Gastroesophageal sphincter (tissue), 4 donors: ENCODE measurements around the gene NPPA. TPM values are rescaled to one million over a fixed set of nuclear protein-coding genes. Genes with fewer than 3 reads are reported as not detected.

Experiments
- ATAC-seq: fragments of 150-250 bp; one replicate; pipeline ENCODE4 v1.9.1; 2016; ENCODE audit warnings: mild to moderate bottlenecking, moderate library complexity
- H3K27ac ChIP-seq, 4 donors: fragments of 200-600 bp; sonication (generic) in 3 of 4; 1 replicate in 3 of 4; 2 replicates in 1 of 4; pipeline ENCODE4 v1.5.1; 2016 to 2019
- H3K27me3 ChIP-seq: fragments of 200-600 bp; sonication (generic); one replicate; pipeline ENCODE4 v1.5.1; 2019
- H3K36me3 ChIP-seq, 2 donors: fragments of 200-600 bp; sonication (generic); one replicate each; pipeline ENCODE4 v1.5.1; 2019; ENCODE audit warnings: control low read depth in 1 of 2
- H3K4me1 ChIP-seq, 3 donors: fragments of 200-600 bp; sonication (generic); 1 replicate in 2 of 3; 2 replicates in 1 of 3; pipeline ENCODE4 v1.5.1; 2016 to 2019; ENCODE audit warnings: control low read depth in 2 of 3
- H3K4me3 ChIP-seq, 2 donors: fragments of 200-600 bp; sonication (generic); one replicate each; pipeline ENCODE4 v1.5.1; 2019; ENCODE audit warnings: mild to moderate bottlenecking in 1 of 2, moderate library complexity in 1 of 2
- H3K9me3 ChIP-seq, 3 donors: fragments of 200-600 bp; sonication (generic); one replicate each; pipeline ENCODE4 v1.5.1; 2017 to 2019; ENCODE audit warnings: control low read depth in 2 of 3
- EP300 ChIP-seq: sonication (generic); formaldehyde crosslinking; IDR thresholded peaks from one replicate; pipeline ENCODE4 v1.6.1; 2017; ENCODE audit warnings: antibody characterized with exemption, mild to moderate bottlenecking
- POLR2A ChIP-seq, 2 donors: fragments of 450-650 bp; IDR thresholded peaks; one replicate each; pipeline ENCODE4 v1.6.1; 2017; ENCODE audit warnings: antibody characterized with exemption in 2 of 2, mild to moderate bottlenecking in 2 of 2, moderate library complexity in 1 of 2
- POLR2AphosphoS5 ChIP-seq: sonication (generic); formaldehyde crosslinking; IDR thresholded peaks from one replicate; pipeline ENCODE4 v1.6.1; 2017; ENCODE audit warnings: antibody characterized with exemption
- WGBS, 2 donors: methylation state at CpG; one replicate each; pipeline ENCODE4 v1.1.5; 2018; ENCODE audit warnings: low coverage in 1 of 2; 5-methylcytosine and 5-hydroxymethylcytosine counted together
- total RNA-seq, 4 donors: library from RNA; depleted of rRNA; stranded (reverse); fragments of >200 nt; gene quantifications; one replicate each; pipeline ENCODE4 v1.1.0, GENCODE V29; 2016
- TF ChIP-seq, protein P1 (sequence below), 4 experiments: fragments of 200-600 bp in 2 of 4; fragments of 450-650 bp in 2 of 4; sonication (generic) in 1 of 4; IDR thresholded peaks; one replicate each; pipeline ENCODE4 v1.5.1; 2017 to 2019; ENCODE audit warnings: antibody characterized with exemption in 4 of 4, mild to moderate bottlenecking in 2 of 4, moderate library complexity in 2 of 4

Gene NPPA
- total RNA-seq, 4 donors from 2014 or later = 0.93 TPM; not detected in 3

DNA sequence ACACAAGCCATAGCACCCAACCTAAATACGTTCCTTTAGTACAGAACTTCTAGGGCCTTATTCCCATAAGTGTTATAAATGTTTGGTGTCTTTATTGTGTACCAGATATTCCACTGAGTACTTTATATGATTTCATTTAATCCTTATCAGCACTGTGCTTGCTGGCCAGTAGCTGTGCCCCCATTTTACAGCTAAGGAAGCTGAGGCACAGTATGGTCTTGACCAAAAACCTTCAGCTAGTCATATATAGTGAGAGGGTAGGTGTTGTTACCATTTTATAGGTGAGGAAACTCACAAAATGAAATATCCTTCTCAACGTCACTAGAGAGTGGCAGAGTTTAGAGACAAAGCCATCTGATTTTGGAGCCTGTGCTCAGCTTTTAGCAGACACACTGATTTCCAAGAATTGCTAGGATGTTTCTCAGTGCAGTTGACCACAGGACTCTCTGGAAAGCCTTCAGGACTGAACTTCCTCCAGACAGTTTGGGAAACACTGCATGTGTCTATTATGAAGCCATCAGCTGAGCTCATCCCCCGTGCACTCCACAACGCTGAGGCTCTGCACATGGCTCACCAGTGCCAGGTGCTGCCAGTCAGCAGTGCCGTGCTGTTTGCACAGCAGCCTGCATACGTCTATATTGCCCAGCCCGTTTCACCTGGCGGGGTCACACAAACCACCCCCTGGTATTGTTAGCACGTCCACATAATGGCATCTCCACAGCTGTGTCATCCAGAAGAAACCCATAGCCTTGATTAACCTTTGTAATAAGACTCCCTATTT lies 15.4 kb downstream of the NPPA start:
- H3K27ac ChIP-seq = no peak overlapping the region
- TF ChIP-seq, protein P1, sequence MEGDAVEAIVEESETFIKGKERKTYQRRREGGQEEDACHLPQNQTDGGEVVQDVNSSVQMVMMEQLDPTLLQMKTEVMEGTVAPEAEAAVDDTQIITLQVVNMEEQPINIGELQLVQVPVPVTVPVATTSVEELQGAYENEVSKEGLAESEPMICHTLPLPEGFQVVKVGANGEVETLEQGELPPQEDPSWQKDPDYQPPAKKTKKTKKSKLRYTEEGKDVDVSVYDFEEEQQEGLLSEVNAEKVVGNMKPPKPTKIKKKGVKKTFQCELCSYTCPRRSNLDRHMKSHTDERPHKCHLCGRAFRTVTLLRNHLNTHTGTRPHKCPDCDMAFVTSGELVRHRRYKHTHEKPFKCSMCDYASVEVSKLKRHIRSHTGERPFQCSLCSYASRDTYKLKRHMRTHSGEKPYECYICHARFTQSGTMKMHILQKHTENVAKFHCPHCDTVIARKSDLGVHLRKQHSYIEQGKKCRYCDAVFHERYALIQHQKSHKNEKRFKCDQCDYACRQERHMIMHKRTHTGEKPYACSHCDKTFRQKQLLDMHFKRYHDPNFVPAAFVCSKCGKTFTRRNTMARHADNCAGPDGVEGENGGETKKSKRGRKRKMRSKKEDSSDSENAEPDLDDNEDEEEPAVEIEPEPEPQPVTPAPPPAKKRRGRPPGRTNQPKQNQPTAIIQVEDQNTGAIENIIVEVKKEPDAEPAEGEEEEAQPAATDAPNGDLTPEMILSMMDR (IDR thresholded peaks at IDR 0.05) = no peak
- no peak for TF ChIP-seq POLR2A (IDR thresholded peaks at IDR 0.05)
- TF ChIP-seq POLR2AphosphoS5 = no peak
- TF ChIP-seq EP300 = no peak
- no peaks in the 10 kb centered on the region for H3K27me3 ChIP-seq
- no peak for ATAC-seq
- H3K4me1 ChIP-seq = no peaks in the 10 kb centered on the region
- no peak overlapping the region for H3K4me3 ChIP-seq
- H3K36me3 ChIP-seq = peaks cover 3 to 99% of the 10 kb centered on the region in 2 donors
- WGBS, 2 donors = 95% methylated on average over 2 of the region's 9 CpGs; no CpG with 5 or more reads in 1 of the 2 donors
- H3K9me3 ChIP-seq = no peaks in the 10 kb centered on the region

GRCh38 chr1:11828511-11828910 lies 19.1 kb downstream of the NPPA start:
- Histone ChIP-seq H3K27me3 (no peaks in the 10 kb centered on the region), H3K36me3 (peaks cover 3 to 99% of the 10 kb centered on the region in 2 donors)

DNA sequence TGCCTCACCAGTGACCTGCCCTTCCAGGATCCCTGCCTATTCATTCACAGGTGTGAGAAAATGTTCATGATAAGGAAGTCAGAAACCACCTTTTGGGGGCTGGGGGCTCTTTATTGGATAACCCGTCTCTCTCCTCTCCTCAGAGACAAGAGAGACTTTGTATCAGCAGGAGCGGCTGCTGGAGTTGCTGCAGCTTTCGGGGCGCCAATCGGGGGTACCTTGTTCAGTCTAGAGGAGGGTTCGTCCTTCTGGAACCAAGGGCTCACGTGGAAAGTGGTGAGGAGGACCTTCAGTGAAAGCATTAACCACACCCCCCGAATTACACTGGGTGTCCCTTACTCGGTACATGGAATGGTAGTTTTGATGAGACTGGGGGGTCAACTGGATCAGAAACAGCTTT lies 20.6 kb downstream of the NPPA start:
- 93% methylated on average over 2 to 8 of the region's 9 CpGs for WGBS, 2 donors
- no peaks in the 10 kb centered on the region for H3K4me1 ChIP-seq
- TF ChIP-seq POLR2AphosphoS5 = no peak
- no peak for TF ChIP-seq POLR2A (IDR thresholded peaks at IDR 0.05)
- TF ChIP-seq EP300 = no peak
- TF ChIP-seq, protein P1 (IDR thresholded peaks at IDR 0.05) = no peak
- H3K36me3 ChIP-seq = peaks cover 3 to 99% of the 10 kb centered on the region in 2 donors
- no peaks in the 10 kb centered on the region for H3K9me3 ChIP-seq
- H3K4me3 ChIP-seq = no peak overlapping the region
- no peak for ATAC-seq
- no peaks in the 10 kb centered on the region for H3K27me3 ChIP-seq
- H3K27ac ChIP-seq = no peak overlapping the region

More at GRCh38 chr1:11828511-11828910, 19.1 kb downstream of the NPPA start:
- WGBS, 2 donors = 86 to 100% methylated on average over 2 to 14 of the region's 19 CpGs
- H3K4me1 ChIP-seq = no peaks in the 10 kb centered on the region
- H3K4me3 ChIP-seq = no peak overlapping the region
- H3K9me3 ChIP-seq = no peaks in the 10 kb centered on the region
- no peak for ATAC-seq
- no peak overlapping the region for H3K27ac ChIP-seq
- TF ChIP-seq POLR2AphosphoS5 = no peak
- no peak for TF ChIP-seq POLR2A (IDR thresholded peaks at IDR 0.05)
- TF ChIP-seq EP300 = no peak
- TF ChIP-seq, protein P1 (IDR thresholded peaks at IDR 0.05) = no peak

GRCh38 chr1:11825131-11825530 lies 22.5 kb downstream of the NPPA start:
- WGBS, 2 donors = 78% methylated on average over 3 to 5 of the region's 7 CpGs
- Histone ChIP-seq H3K27ac (no peak overlapping the region), H3K4me3 (no peak overlapping the region), H3K27me3 (no peaks in the 10 kb centered on the region), H3K9me3 (no peaks in the 10 kb centered on the region), H3K4me1 (no peaks in the 10 kb centered on the region), H3K36me3 (peaks cover 3 to 100% of the 10 kb centered on the region in 2 donors)
- ATAC-seq = no peak
- TF ChIP-seq EP300 = no peak
- TF ChIP-seq POLR2AphosphoS5 = no peak
- no peak for TF ChIP-seq POLR2A (IDR thresholded peaks at IDR 0.05)
- TF ChIP-seq, protein P1 (IDR thresholded peaks at IDR 0.05) = no peak
